Measurements from ENCODE around the gene NUDCD3. TPM values are rescaled to one million over a fixed set of nuclear protein-coding genes. Genes with fewer than 3 reads are reported as not detected.

The NUDCD3 gene
- total and polyA plus RNA-seq, 3 experiments from 2014 or later = 72.0 to 99.5 (median 98.8) TPM

- H3K27me3 ChIP-seq (ENCODE audit: insufficient read depth, low read length, poor library complexity, severe bottlenecking) = no peaks in the 10 kb centered on the region
- H3K27me3 Mint-ChIP-seq = no peaks in the 10 kb centered on the region
- peak overlapping the region in 3 of 8 donors; percentile 7 to 78 (median 30) for H3K27ac Mint-ChIP-seq
- peaks cover 7% of the 10 kb centered on the region for H3K9me3 ChIP-seq (ENCODE audit: low read length)
- H3K9me3 Mint-ChIP-seq = peaks cover 4 to 18% (median 13%) of the 10 kb centered on the region in 5 donors
- H3K4me3 Mint-ChIP-seq = no peak overlapping the region
- H3K4me1 ChIP-seq (ENCODE audit: insufficient read depth, low read length) = peaks cover 35% of the 10 kb centered on the region
- no peak overlapping the region for H3K27ac ChIP-seq (ENCODE audit: low read depth, low read length)
- CTCF ChIA-PET = no interaction called here
- POLR2A ChIA-PET = interaction anchor here (0.6 to 0.8 kb wide), 2 partner anchors 22 to 1533 kb away, joined by 3 to 5 read pairs; no protein-coding TSS in a partner anchor
- peaks cover 56 to 76% (median 75%) of the 10 kb centered on the region in 3 donors for H3K4me1 Mint-ChIP-seq
- peaks cover 40 to 85% (median 44%) of the 10 kb centered on the region in 3 donors for H3K36me3 Mint-ChIP-seq
- no peak for DNase-seq
- H3K4me3 ChIP-seq (ENCODE audit: low read length) = no peak overlapping the region
- H3K36me3 ChIP-seq (ENCODE audit: insufficient read depth, low read length) = peaks cover 40% of the 10 kb centered on the region
Measured at GRCh38 chr7:44482502-44483485, 7.7 kb downstream of the NUDCD3 start.

GRCh38 chr7:44477938-44478337, 12.5 kb downstream of the NUDCD3 start:
- ChIA-PET CTCF (interaction anchor here (0.7 to 1.1 kb wide), 3 partner anchors 62 to 696 kb away, joined by 3 to 4 read pairs (median 3); no protein-coding TSS in a partner anchor), POLR2A (no interaction called here)
- Mint-ChIP-seq H3K27me3 (no peaks in the 10 kb centered on the region), H3K36me3 (peaks cover 23 to 88% (median 24%) of the 10 kb centered on the region in 3 donors), H3K27ac (no peak overlapping the region), H3K4me3 (no peak overlapping the region), H3K4me1 (peaks cover 37 to 69% (median 61%) of the 10 kb centered on the region in 3 donors), H3K9me3 (peaks cover 3 to 8% (median 7%) of the 10 kb centered on the region in 5 donors)
- peaks cover 31% of the 10 kb centered on the region for H3K36me3 ChIP-seq (ENCODE audit: insufficient read depth, low read length)
- H3K4me3 ChIP-seq (ENCODE audit: low read length) = no peak overlapping the region
- H3K27ac ChIP-seq (ENCODE audit: low read depth, low read length) = no peak overlapping the region
- no peaks in the 10 kb centered on the region for H3K27me3 ChIP-seq (ENCODE audit: insufficient read depth, low read length, poor library complexity, severe bottlenecking)
- DNase-seq = no peak
- peaks cover 8% of the 10 kb centered on the region for H3K4me1 ChIP-seq (ENCODE audit: insufficient read depth, low read length)
- H3K9me3 ChIP-seq (ENCODE audit: low read length) = peaks cover 2% of the 10 kb centered on the region

- Histone ChIP-seq H3K36me3 (ENCODE audit: insufficient read depth, low read length) (peaks cover 24% of the 10 kb centered on the region), H3K27ac (ENCODE audit: low read depth, low read length) (no peak overlapping the region), H3K4me1 (ENCODE audit: insufficient read depth, low read length) (peaks cover 8% of the 10 kb centered on the region), H3K4me3 (ENCODE audit: low read length) (no peak overlapping the region), H3K9me3 (ENCODE audit: low read length) (no peaks in the 10 kb centered on the region), H3K27me3 (ENCODE audit: insufficient read depth, low read length, poor library complexity, severe bottlenecking) (no peaks in the 10 kb centered on the region)
- Mint-ChIP-seq H3K4me1 (peaks cover 34 to 69% (median 61%) of the 10 kb centered on the region in 3 donors), H3K36me3 (peaks cover 16 to 88% (median 20%) of the 10 kb centered on the region in 3 donors), H3K27me3 (no peaks in the 10 kb centered on the region), H3K4me3 (no peak overlapping the region), H3K27ac (peak overlapping the region in 6 of 8 donors; percentile 8 to 95 (median 72)), H3K9me3 (peaks cover 0 to 2% (median under 1%) of the 10 kb centered on the region in 5 donors)
- ChIA-PET CTCF (interaction anchor here (0.7 to 1.1 kb wide), 3 partner anchors 63 to 696 kb away, joined by 3 to 4 read pairs (median 3); no protein-coding TSS in a partner anchor), POLR2A (no interaction called here)
- DNase-seq = peak; percentile 37 to 75 (median 59)
Measured at GRCh38 chr7:44477063-44477830, 13.2 kb downstream of the NUDCD3 start.

- H3K27me3 ChIP-seq (ENCODE audit: insufficient read depth, low read length, poor library complexity, severe bottlenecking) = no peaks in the 10 kb centered on the region
- Mint-ChIP-seq H3K27me3 (no peaks in the 10 kb centered on the region), H3K36me3 (peaks cover 12 to 87% (median 21%) of the 10 kb centered on the region in 3 donors), H3K4me1 (peaks cover 39 to 73% (median 67%) of the 10 kb centered on the region in 3 donors), H3K27ac (peak overlapping the region in 2 of 8 donors; percentile 6 to 96), H3K4me3 (no peak overlapping the region), H3K9me3 (no peaks in the 10 kb centered on the region)
- no peak overlapping the region for H3K4me3 ChIP-seq (ENCODE audit: low read length)
- H3K27ac ChIP-seq (ENCODE audit: low read depth, low read length) = no peak overlapping the region
- no peaks in the 10 kb centered on the region for H3K9me3 ChIP-seq (ENCODE audit: low read length)
- peaks cover 14% of the 10 kb centered on the region for H3K36me3 ChIP-seq (ENCODE audit: insufficient read depth, low read length)
- DNase-seq = no peak
- peaks cover 11% of the 10 kb centered on the region for H3K4me1 ChIP-seq (ENCODE audit: insufficient read depth, low read length)
- CTCF ChIA-PET = no interaction called here
- POLR2A ChIA-PET = interaction anchor here (0.8 kb wide), 1 partner anchor 13 kb away, joined by 3 read pairs; no protein-coding TSS in a partner anchor
Measured at GRCh38 chr7:44476313-44476712, 14.1 kb downstream of the NUDCD3 start.

GRCh38 chr7:44473295-44473694, 17.2 kb downstream of the NUDCD3 start:
- Mint-ChIP-seq H3K36me3 (peaks cover 4 to 87% (median 21%) of the 10 kb centered on the region in 3 donors), H3K4me3 (no peak overlapping the region), H3K9me3 (no peaks in the 10 kb centered on the region), H3K27ac (no peak overlapping the region), H3K27me3 (no peaks in the 10 kb centered on the region), H3K4me1 (peaks cover 51 to 86% (median 70%) of the 10 kb centered on the region in 3 donors)
- Histone ChIP-seq H3K27me3 (ENCODE audit: insufficient read depth, low read length, poor library complexity, severe bottlenecking) (no peaks in the 10 kb centered on the region), H3K4me3 (ENCODE audit: low read length) (no peak overlapping the region), H3K9me3 (ENCODE audit: low read length) (no peaks in the 10 kb centered on the region), H3K4me1 (ENCODE audit: insufficient read depth, low read length) (peaks cover 11% of the 10 kb centered on the region), H3K27ac (ENCODE audit: low read depth, low read length) (no peak overlapping the region), H3K36me3 (ENCODE audit: insufficient read depth, low read length) (peaks cover 19% of the 10 kb centered on the region)
- no peak for DNase-seq
- POLR2A ChIA-PET = no interaction called here
- CTCF ChIA-PET = no interaction called here

- Mint-ChIP-seq H3K27me3 (no peaks in the 10 kb centered on the region), H3K9me3 (no peaks in the 10 kb centered on the region), H3K36me3 (peaks cover 4 to 87% (median 23%) of the 10 kb centered on the region in 3 donors), H3K27ac (no peak overlapping the region), H3K4me1 (peaks cover 52 to 91% (median 74%) of the 10 kb centered on the region in 3 donors), H3K4me3 (no peak overlapping the region)
- H3K27me3 ChIP-seq (ENCODE audit: insufficient read depth, low read length, poor library complexity, severe bottlenecking) = no peaks in the 10 kb centered on the region
- peaks cover 19% of the 10 kb centered on the region for H3K36me3 ChIP-seq (ENCODE audit: insufficient read depth, low read length)
- no peak overlapping the region for H3K27ac ChIP-seq (ENCODE audit: low read depth, low read length)
- peaks cover 11% of the 10 kb centered on the region for H3K4me1 ChIP-seq (ENCODE audit: insufficient read depth, low read length)
- H3K9me3 ChIP-seq (ENCODE audit: low read length) = no peaks in the 10 kb centered on the region
- DNase-seq = no peak
- CTCF ChIA-PET = no interaction called here
- POLR2A ChIA-PET = no interaction called here
- H3K4me3 ChIP-seq (ENCODE audit: low read length) = no peak overlapping the region
Measured at GRCh38 chr7:44472843-44473242, 17.6 kb downstream of the NUDCD3 start.

- H3K27me3 Mint-ChIP-seq = no peaks in the 10 kb centered on the region
- ChIA-PET POLR2A (no interaction called here), CTCF (no interaction called here)
- no peaks in the 10 kb centered on the region for H3K9me3 ChIP-seq (ENCODE audit: low read length)
- no peaks in the 10 kb centered on the region for H3K9me3 Mint-ChIP-seq
- peaks cover 0 to 93% (median 22%) of the 10 kb centered on the region in 3 donors for H3K36me3 Mint-ChIP-seq
- H3K4me3 ChIP-seq (ENCODE audit: low read length) = no peak overlapping the region
- H3K27ac ChIP-seq (ENCODE audit: low read depth, low read length) = no peak overlapping the region
- no peak overlapping the region for H3K4me3 Mint-ChIP-seq
- DNase-seq = no peak
- H3K36me3 ChIP-seq (ENCODE audit: insufficient read depth, low read length) = peaks cover 23% of the 10 kb centered on the region
- H3K4me1 Mint-ChIP-seq = peaks cover 54 to 93% (median 76%) of the 10 kb centered on the region in 3 donors
- no peaks in the 10 kb centered on the region for H3K27me3 ChIP-seq (ENCODE audit: insufficient read depth, low read length, poor library complexity, severe bottlenecking)
- peaks cover 10% of the 10 kb centered on the region for H3K4me1 ChIP-seq (ENCODE audit: insufficient read depth, low read length)
- H3K27ac Mint-ChIP-seq = peak overlapping the region in 3 of 8 donors; percentile 3 to 36 (median 6)
Measured at GRCh38 chr7:44471850-44472249, 18.6 kb downstream of the NUDCD3 start.
